ENCODE results near the gene EIF3K.

EIF3K gene

GRCh38 chr19:38618590-38619360 is at the start of gene EIF3K (continued):
- TF ChIP-seq ZNF423 (tag by site-specific recombination; IDR thresholded peaks at IDR 0.05) (no peak), ZNF10 (tag by site-specific recombination; IDR thresholded peaks at IDR 0.05) (no peak), ZNF558 (tag by site-specific recombination; IDR thresholded peaks at IDR 0.05) (no peak), ZNF768 (tag by site-specific recombination; IDR thresholded peaks at IDR 0.05) (no peak), ZNF112 (tag by site-specific recombination; IDR thresholded peaks at IDR 0.05) (no peak), HOXC10 (CRISPR knock-in tag; IDR thresholded peaks at IDR 0.05) (no peak), ZNF639 (tag by site-specific recombination; IDR thresholded peaks at IDR 0.05) (0 out of 2 replicates have a peak, but pooled peaks have one; percentile 11), SALL2 (tag by site-specific recombination; IDR thresholded peaks at IDR 0.05; ENCODE audit: borderline replicate concordance) (no peak), ZNF530 (tag by site-specific recombination; IDR thresholded peaks at IDR 0.05; ENCODE audit: low read depth) (no peak), ZBTB10 (tag by site-specific recombination; IDR thresholded peaks at IDR 0.05) (no peak), ZNF513 (tag by site-specific recombination; IDR thresholded peaks at IDR 0.05) (no peak), FEZF1 (tag by site-specific recombination; IDR thresholded peaks at IDR 0.05) (no peak), ATF2 (tag by site-specific recombination; IDR thresholded peaks at IDR 0.05; ENCODE audit: low read depth) (no peak), ZNF202 (tag by site-specific recombination; IDR thresholded peaks at IDR 0.05; ENCODE audit: borderline replicate concordance) (no peak), ZNF19 (tag by site-specific recombination; IDR thresholded peaks at IDR 0.05; ENCODE audit: low read depth) (no peak), ZNF585B (tag by site-specific recombination; IDR thresholded peaks at IDR 0.05) (no peak), ZBTB7A (tag by site-specific recombination; IDR thresholded peaks at IDR 0.05; ENCODE audit: low read depth) (0 out of 2 replicates have a peak, but pooled peaks have one; percentile 12), ZNF354C (tag by site-specific recombination; IDR thresholded peaks at IDR 0.05; ENCODE audit: borderline replicate concordance, low read depth) (no peak), ZNF837 (tag by site-specific recombination; IDR thresholded peaks at IDR 0.05) (no peak), KLF8 (tag by site-specific recombination; IDR thresholded peaks at IDR 0.05) (peak; percentile 50), ZNF239 (tag by site-specific recombination; IDR thresholded peaks at IDR 0.05) (no peak), ZNF138 (tag by site-specific recombination; IDR thresholded peaks at IDR 0.05; ENCODE audit: borderline replicate concordance) (no peak), ZNF404 (tag by site-specific recombination; IDR thresholded peaks at IDR 0.05) (no peak), IKZF3 (tag by site-specific recombination; IDR thresholded peaks at IDR 0.05) (peak; percentile 98)
- TF ChIP-seq, protein P1, sequence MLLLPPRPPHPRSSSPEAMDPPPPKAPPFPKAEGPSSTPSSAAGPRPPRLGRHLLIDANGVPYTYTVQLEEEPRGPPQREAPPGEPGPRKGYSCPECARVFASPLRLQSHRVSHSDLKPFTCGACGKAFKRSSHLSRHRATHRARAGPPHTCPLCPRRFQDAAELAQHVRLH (tag by site-specific recombination; IDR thresholded peaks at IDR 0.05), result no peak
- TF ChIP-seq, protein P2, sequence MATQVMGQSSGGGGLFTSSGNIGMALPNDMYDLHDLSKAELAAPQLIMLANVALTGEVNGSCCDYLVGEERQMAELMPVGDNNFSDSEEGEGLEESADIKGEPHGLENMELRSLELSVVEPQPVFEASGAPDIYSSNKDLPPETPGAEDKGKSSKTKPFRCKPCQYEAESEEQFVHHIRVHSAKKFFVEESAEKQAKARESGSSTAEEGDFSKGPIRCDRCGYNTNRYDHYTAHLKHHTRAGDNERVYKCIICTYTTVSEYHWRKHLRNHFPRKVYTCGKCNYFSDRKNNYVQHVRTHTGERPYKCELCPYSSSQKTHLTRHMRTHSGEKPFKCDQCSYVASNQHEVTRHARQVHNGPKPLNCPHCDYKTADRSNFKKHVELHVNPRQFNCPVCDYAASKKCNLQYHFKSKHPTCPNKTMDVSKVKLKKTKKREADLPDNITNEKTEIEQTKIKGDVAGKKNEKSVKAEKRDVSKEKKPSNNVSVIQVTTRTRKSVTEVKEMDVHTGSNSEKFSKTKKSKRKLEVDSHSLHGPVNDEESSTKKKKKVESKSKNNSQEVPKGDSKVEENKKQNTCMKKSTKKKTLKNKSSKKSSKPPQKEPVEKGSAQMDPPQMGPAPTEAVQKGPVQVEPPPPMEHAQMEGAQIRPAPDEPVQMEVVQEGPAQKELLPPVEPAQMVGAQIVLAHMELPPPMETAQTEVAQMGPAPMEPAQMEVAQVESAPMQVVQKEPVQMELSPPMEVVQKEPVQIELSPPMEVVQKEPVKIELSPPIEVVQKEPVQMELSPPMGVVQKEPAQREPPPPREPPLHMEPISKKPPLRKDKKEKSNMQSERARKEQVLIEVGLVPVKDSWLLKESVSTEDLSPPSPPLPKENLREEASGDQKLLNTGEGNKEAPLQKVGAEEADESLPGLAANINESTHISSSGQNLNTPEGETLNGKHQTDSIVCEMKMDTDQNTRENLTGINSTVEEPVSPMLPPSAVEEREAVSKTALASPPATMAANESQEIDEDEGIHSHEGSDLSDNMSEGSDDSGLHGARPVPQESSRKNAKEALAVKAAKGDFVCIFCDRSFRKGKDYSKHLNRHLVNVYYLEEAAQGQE (tag by site-specific recombination; IDR thresholded peaks at IDR 0.05), result no peak
- TF ChIP-seq, protein P3, sequence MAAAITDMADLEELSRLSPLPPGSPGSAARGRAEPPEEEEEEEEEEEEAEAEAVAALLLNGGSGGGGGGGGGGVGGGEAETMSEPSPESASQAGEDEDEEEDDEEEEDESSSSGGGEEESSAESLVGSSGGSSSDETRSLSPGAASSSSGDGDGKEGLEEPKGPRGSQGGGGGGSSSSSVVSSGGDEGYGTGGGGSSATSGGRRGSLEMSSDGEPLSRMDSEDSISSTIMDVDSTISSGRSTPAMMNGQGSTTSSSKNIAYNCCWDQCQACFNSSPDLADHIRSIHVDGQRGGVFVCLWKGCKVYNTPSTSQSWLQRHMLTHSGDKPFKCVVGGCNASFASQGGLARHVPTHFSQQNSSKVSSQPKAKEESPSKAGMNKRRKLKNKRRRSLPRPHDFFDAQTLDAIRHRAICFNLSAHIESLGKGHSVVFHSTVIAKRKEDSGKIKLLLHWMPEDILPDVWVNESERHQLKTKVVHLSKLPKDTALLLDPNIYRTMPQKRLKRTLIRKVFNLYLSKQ (tag by site-specific recombination; IDR thresholded peaks at IDR 0.05; ENCODE audit: borderline replicate concordance), result no peak

All from HEK293 (cell line).